Embryonic facial prominence (tissue), 1 donor: ENCODE measurements around the gene SSNA1.
"Not testable (repeated sequence)": the region's sequence is repeated elsewhere in the genome, so short reads cannot be mapped to it uniquely, and the experiment has no call there.

Experiments
- DNase-seq: peaks from one replicate; pipeline ENCODE4 v3.0.0-alpha.2; 2016; ENCODE audit errors: extremely low spot score

The SSNA1 gene

DNA sequence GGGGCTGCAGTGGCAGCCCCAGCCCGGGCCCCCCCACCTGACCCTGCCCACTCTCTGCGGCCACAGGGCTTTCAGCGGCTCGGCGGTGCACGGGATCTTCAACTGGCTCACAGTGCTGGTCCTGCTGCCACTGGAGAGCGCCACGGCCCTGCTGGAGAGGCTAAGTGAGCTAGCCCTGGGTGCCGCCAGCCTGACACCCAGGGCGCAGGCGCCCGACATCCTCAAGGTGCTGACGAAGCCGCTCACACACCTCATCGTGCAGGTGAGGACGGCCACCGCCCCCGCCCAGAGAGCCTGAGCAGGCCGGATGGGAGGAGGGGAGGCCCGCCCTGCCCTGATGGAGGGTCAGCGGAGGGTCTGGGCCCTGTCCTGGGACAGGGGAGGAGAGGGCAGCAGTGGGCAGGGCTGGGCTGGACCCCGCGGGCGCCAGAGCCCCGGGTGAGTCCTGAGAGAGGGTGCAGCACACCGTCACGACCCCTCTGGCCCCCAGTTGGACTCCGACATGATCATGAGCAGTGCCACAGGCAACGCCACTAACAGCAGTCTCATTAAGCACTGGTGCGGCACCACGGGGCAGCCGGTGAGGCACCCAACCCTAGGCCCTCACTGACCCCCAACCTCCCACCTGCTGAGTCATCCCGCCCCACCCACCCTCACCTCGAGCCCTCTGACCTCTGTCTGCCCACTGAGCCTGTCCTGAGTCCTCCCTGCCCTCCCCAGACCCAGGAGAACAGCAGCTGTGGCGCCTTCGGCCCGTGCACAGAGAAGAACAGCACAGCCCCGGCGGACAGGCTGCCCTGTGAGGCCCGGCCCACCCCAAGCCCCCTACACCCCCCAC is 44.9 kb downstream of the SSNA1 start:
- DNase-seq = no peak

DNA sequence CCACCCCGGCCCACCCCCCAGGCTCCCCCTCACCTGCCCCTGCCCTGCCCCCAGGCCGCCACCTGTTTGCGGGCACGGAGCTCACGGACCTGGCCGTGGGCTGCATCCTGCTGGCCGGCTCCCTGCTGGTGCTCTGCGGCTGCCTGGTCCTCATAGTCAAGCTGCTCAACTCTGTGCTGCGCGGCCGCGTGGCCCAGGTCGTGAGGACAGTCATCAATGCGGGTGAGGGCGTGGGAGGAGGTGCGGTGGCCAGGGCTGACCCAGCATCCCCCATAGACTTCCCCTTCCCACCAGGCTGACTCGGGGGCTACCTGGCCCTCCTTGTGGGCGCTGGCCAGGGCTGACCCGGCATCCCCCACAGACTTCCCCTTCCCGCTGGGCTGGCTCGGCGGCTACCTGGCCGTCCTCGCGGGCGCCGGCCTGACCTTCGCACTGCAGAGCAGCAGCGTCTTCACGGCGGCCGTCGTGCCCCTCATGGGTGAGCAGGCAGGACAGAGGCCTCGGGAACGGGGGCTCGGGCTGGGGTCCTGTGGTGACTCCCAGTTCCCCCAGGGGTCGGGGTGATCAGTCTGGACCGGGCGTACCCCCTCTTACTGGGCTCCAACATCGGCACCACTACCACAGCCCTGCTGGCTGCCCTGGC is 45.7 kb downstream of the SSNA1 start:
- DNase-seq = no peak

DNA sequence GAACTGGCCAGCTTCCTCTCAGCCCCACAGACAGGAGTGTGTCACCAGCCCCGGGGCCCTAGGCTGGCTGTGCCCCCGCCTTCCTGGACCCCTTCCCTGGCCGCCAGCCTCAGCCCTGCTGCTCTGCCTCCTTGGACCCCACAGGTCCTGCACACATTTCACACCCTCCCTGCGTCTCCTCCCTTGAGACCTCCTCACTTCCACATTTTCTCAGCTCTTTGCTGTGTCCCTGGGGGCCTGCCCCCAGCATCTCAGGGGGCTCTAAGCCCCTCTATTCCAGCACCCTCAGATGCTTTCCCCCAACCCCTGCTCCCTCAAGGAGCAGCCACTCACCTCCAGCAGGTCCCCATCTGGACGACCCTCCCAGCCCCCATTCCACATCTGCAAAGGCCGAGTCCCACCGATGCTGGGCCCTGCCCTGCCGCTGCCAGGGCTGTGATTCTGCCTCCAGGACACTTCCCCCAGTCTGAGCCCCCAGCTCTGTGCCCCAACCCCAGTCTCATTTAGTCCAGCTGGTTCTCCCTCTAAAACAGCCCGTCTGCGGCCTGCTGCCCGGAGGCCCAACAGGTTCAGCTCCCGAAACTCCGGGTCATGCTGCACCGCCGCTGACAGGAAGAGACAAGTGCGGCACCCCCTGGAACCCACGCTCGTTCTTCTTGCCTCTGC is 46.4 kb downstream of the SSNA1 start:
- DNase-seq = no peak

DNA sequence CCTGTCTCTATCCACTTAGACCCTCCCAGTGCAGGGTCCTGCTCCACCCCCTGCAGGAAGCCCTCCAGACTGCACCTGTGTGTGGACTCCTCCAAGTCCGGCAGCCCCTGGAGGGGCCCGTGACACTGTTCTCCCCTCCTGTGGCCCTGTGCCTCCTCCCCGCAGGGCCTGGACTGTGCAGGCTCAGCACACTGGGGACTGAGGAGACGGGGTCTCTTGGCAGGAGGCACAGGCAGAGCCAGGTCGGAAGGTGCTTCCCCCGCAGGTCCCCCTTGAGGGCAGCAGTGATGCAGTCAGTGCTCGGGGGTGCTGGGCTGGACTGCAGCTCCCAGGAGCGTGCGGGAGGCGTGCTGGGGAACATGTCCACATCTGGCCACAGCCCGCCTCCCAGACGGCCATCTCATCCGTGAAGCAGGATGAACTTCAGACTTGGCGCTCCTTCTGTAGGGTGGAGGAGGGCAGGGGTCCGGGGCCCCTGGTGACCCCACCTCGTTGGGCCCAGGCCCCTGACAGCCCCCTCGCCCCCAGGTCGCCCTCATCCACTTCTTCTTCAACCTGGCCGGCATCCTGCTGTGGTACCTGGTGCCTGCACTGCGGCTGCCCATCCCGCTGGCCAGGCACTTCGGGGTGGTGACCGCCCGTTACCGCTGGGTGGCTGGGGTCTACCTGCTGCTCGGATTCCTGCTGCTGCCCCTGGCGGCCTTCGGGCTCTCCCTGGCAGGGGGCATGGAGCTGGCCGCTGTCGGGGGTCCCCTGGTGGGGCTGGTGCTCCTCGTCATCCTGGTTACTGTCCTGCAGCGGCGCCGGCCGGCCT is 47.2 kb downstream of the SSNA1 start:
- DNase-seq = no peak

DNA sequence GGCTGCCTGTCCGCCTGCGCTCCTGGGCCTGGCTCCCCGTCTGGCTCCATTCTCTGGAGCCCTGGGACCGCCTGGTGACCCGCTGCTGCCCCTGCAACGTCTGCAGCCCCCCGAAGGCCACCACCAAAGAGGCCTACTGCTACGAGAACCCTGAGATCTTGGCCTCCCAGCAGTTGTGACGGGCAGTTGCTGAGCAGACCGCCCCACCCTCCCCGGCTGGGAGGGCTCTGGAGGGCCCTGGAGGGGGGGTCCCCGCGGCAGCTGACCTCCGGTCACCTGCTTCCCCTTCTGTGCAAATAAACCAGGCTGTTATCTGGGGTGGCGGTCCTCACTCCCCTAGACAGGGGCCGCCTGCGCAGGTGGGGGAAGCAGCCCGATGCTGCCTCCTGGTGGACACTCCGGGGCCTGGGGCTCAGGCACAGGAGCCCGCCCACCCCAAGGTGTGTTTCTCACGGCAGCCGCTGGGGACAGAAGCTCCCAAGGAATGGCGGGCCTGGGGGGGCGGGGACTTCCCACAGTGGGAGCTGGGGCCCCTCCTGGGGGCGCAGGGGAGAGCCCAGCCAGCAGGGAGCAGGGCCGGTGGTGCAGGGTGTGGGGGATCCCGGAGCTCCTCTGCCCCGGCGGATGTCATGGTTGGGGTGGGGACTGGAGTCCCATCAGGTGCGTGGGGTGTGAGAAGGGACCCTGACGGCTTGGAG is 47.9 kb downstream of the SSNA1 start:
- peak; percentile 40 for DNase-seq

DNA sequence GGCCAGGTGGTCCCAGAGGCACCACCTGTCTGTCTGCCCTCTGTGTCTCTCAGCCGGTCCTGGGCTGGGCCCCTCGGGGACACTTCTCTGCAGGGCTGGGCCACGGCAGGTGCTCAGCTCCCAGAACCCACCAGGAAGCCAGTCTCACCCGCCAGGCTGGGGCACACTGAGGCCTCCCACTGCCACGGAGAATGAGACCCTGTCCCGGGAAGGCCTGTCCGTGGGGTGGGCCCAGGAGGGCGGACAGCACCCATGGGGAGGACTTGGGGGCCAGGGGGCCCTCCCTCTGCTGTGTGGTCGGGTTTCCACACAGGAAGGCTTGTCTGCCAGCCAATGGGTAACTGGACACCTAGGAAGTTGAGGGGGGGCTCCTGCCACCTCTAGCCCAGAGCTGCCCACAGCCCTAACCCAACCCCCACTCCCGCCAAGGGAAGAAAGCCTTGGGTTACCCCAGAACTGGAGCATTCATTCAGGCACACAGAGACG is 48.5 kb downstream of the SSNA1 start:
- no peak for DNase-seq

DNA sequence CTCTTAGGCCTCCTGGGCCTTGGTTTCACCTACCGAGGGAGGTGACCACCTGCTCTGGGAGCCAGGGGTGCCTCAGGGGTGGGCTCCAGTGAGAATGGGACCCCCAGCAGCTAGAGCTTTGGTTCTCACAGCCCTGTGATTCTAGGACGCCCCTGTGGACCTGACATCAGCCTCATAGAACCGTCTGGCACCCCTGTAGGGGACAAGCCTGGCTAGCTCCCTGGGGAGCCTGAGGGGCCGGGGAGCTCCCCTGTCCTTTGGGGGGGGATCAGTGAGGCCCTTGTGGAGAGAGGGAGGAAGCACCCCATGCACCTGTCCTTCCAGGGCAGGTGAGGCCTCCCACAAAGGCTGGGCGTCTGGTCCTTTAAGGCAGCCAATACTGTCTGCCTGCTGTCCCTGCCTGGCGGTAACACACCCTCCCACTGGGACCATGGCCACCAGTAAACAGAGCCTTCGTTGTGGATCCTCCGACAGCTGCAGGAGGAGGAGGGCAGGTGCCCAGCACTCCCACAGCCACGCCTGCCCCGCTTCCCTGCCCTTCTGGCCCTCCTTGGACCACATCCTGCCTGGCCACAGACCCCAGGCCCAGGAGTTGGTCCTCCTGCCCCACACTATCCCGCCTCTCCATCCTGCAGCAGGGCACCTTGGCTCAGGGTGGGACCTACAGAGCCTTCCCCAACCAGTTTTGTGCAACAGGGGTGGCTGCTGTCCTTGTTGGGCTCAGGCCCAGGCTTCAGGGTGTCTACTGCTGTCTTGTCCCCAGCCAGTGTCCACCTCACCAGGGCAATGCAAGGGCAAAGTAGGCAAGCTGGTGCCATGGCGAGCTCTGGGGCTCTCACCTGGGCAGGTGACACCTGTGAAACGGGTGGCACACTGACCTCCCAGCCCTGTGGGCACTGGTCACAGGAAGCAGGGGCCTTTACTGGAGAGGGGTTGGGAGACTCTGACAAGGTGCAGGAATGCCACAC is 49.6 kb downstream of the SSNA1 start:
- no peak for DNase-seq

DNA sequence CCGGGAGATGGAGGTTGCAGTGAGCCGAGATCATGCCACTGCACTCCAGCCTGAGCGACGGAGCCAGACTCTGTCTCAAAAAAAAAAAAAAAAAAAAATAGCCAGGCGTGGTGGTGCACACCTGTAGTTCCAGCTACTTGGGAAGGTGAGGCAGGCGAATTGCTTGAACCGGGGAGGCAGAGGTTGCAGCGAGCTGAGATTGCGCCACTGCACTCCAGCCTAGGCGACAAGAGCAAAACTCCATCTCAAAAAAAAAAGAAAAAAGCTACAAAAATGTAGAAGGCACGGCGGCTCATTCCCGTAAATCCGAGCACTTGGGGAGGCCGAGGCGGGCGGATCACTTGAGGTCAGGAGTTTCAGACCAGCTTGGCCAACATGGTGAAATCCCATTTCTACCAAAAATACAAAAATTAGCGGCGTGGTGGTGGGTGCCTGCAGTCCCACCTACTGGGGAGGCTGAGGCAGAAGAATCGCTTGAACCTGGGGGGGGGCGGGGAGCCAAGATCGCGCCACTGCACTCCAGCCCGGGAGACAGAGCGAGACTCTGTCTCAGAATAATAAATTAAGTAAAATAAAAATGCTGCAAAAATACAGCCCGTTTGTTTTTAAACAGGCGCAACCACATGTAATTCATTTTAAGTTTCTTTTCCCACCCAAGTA is 51.2 kb downstream of the SSNA1 start:
- not testable (repeated sequence) for DNase-seq
